IgD-negative memory B cell (primary cell): ENCODE data around the gene DIPK1B. TPM values are rescaled to one million over a fixed set of nuclear protein-coding genes. Genes with fewer than 3 reads are reported as not detected.
"Not testable (repeated sequence)": the region's sequence is repeated elsewhere in the genome, so short reads cannot be mapped to it uniquely, and the experiment has no call there.

Experiments
- H3K27ac Mint-ChIP-seq, 3 donors: one replicate each; pipeline ENCODE4 v1.8.0; 2020 to 2022; ENCODE audit warnings: mild to moderate bottlenecking in 3 of 3, mixed read lengths in 3 of 3, moderate library complexity in 1 of 3
- H3K27me3 Mint-ChIP-seq: one replicate; pipeline ENCODE4 v1.8.0; 2021; ENCODE audit warnings: mixed read lengths
- H3K36me3 Mint-ChIP-seq: one replicate; pipeline ENCODE4 v1.8.0; 2020; ENCODE audit warnings: mild to moderate bottlenecking, mixed read lengths
- H3K4me1 Mint-ChIP-seq, 3 donors: one replicate each; pipeline ENCODE4 v1.8.0; 2020 to 2022; ENCODE audit warnings: mixed read lengths in 3 of 3, mild to moderate bottlenecking in 1 of 3
- H3K4me3 Mint-ChIP-seq, 4 donors: one replicate each; pipeline ENCODE4 v1.8.0; 2020 to 2022; ENCODE audit warnings: mild to moderate bottlenecking in 4 of 4, mixed read lengths in 4 of 4, moderate library complexity in 3 of 4
- H3K9me3 Mint-ChIP-seq, 3 donors: one replicate each; pipeline ENCODE4 v1.8.0; 2020 to 2021; ENCODE audit warnings: mixed read lengths in 3 of 3, mild to moderate bottlenecking in 1 of 3
- polyA plus RNA-seq: library from polyadenylated mRNA; unstranded; fragments of 300-500 nt; fragmentation: Illumina TruSeq; gene quantifications from one replicate; pipeline ENCODE4 v1.2.3, GENCODE V29; 2021

Gene DIPK1B
- polyA plus RNA-seq, 1 donor from 2014 or later: 0.90 TPM

DNA sequence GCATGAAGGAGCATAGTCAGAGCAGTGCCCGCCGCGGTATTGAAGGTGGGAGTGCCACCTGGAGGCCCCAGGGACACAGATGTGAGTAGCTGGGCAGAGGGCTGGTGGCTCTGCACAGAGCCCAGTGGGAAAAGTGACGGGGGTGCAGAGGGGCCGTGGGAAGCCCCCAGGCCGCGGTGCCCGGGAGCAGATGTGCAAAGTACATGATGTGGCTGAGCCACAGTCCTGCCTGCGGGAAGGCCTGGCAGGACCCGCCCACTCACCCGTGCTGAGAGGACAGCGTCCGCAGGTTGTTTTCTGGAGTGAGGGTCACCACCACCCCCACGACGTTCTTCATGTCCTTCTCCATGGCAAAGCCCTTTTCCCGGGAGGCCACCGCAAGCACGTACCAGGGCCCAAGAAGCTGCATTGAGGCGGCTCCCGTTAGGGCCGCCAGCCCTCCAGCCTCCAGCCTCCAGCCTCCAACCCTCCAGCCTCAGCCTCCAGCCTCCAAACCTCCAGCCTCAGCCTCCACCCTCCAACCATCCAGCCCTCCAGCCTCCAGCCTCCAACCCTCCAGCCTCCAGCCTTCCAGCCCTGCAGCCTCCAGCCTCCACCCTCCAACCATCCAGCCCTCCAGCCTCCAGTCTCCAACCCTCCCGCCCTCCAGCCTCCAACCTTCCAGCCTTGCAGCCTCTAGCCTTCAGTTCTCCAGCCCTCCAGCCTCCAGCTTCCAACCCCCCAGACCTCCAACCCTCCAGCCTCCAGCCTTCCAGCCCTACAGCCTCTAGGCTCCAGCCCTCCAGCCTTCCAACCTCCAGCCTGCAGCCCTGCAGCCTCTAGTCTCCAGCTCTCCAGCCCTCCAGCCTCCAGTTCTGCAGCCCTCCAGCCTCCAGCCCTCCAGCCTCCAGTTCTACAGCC is 35.0 kb downstream of the DIPK1B start:
- Mint-ChIP-seq H3K27me3 (no peaks in the 10 kb centered on the region), H3K27ac (peak overlapping the region in 2 of 3 donors; percentile 52 to 82), H3K9me3 (peaks cover 2 to 10% (median 7%) of the 10 kb centered on the region in 3 donors), H3K4me1 (peaks cover 22 to 35% (median 28%) of the 10 kb centered on the region in 3 donors), H3K36me3 (peaks cover 2% of the 10 kb centered on the region), H3K4me3 (peak overlapping the region in 3 of 4 donors; percentile 50 to 72 (median 68))

DNA sequence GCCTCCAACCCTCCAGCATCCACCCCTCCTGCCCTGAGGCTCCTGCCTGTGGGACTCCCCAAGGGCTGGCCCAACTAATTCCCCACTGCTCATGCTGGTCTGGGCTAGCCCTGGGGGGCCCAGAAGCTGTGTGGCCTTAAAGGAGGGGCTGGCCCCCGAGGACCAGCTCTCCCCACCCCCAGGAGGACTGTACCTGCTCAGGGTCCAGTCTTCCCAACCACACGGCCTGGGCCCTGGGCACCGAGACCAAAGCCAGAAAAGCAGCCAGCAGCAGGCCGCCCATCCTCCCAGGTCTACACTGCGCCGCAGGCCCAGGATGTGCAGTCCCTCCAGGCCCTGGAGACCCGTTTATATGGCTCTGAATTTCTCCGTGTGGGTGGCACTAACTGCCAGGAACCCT is 35.8 kb downstream of the DIPK1B start, which contains the start of gene LCN6:
Gene LCN6 (minus strand): TSS at position 325 of the 400 bp plus-strand sequence. CDS start 42 bp downstream, at position 283.
- Mint-ChIP-seq H3K4me1 (peaks cover 25 to 38% (median 27%) of the 10 kb centered on the region in 3 donors), H3K27ac (peak within 1 kb of the TSS; percentile 93 to 96 (median 96)), H3K9me3 (peaks cover 2 to 14% (median 10%) of the 10 kb centered on the region in 3 donors), H3K36me3 (peaks cover 2% of the 10 kb centered on the region), H3K27me3 (no peaks in the 10 kb centered on the region), H3K4me3 (peak within 1 kb of the TSS in 3 of 4 donors; percentile 67 to 83 (median 72))

DNA sequence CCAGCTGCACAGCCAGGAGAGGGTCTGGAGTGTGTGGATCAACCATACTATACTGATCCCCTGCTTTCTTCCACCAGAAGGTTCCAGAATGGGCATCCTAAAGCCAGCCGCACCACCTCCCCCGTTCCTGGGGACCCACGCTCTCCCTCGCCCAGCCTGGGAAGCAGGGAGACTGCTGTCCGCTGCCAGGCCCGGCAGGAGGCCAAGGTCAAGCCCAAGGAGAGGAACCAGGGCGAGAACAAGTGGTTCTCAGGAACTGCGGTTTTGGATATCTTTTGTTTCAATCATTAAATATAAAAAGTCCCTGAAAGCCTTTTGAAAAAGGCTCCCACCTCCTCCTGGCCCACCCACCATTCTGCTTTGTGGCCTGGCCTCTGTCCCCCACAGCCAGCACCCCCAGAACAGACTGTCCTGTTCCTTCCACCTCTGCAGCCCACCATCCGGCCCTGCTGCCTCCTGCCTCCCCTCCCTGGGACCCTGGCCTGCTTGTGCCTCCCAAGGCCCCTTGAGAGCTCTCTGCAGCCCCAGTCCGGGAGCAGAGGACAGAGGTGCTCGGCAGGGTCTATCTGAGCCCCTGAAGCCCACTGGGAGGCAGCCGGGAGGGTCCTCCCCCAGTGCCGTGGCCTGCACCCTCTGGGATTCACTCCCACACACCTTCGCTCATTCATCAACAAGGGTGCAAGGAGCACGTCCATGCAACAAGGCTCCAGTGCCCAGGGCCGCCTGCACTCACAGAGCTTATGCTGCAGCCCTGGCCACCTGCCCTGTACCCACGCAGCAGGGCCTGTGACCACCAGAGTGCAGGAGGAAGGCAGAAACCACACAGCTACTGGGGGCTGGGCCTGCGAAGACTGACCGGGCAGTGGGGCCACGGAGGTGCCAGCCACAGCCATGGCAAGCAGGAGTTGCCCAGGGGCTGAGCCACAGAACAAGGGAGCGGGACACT is 36.6 kb downstream of the DIPK1B start:
- H3K9me3 Mint-ChIP-seq: peaks cover 2 to 14% (median 10%) of the 10 kb centered on the region in 3 donors
- H3K36me3 Mint-ChIP-seq: peaks cover 2% of the 10 kb centered on the region
- H3K4me1 Mint-ChIP-seq: peaks cover 20 to 36% (median 27%) of the 10 kb centered on the region in 3 donors
- H3K27ac Mint-ChIP-seq: peak overlapping the region; percentile 93 to 96 (median 96)
- no peaks in the 10 kb centered on the region for H3K27me3 Mint-ChIP-seq
- peak overlapping the region in 3 of 4 donors; percentile 67 to 88 (median 83) for H3K4me3 Mint-ChIP-seq

DNA sequence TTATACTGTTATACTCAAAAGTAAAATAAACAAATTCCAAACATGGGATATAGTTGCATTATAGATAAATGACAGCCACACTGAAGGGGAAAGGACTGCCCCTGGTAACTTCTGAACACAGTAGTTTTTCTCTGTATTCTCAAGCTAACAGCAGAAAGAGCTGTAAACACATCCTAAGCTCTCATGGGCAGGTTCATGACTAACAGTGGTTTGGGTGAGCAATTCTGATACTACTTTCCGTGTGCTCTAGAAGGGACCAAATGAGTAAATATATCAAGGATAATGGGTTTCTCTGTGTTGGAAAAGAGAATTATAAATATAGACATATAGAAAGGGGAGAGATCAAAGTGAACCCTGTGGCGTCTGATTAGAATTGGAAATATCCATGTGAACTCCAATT is 38.2 kb downstream of the DIPK1B start:
- Mint-ChIP-seq H3K27ac (peak overlapping the region; percentile 93 to 96 (median 96)), H3K4me3 (peak overlapping the region in 3 of 4 donors; percentile 38 to 88 (median 83)), H3K9me3 (peaks cover 2 to 14% (median 10%) of the 10 kb centered on the region in 3 donors), H3K4me1 (peaks cover 21 to 38% (median 27%) of the 10 kb centered on the region in 3 donors), H3K27me3 (no peaks in the 10 kb centered on the region), H3K36me3 (peaks cover 5% of the 10 kb centered on the region)

DNA sequence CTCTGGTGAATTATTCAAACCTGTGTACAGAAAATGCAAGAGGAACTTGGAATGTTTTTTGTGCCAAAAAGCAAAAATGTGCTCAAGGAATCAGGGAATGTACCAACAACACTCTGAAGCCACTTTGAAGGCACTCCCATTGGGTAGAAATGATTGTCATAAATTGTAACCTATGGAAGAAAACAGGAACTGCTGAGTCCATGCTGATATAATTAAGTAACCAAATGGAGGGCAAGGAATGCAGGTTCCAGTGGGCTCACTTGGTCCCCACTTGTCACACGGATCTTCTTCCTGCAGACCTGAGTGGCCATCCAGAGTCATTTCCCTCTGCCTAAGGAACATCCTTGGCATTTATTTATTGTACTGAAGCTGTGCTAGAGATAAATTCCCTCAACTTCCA is 38.9 kb downstream of the DIPK1B start:
- Mint-ChIP-seq H3K4me1 (peaks cover 19 to 41% (median 27%) of the 10 kb centered on the region in 3 donors), H3K36me3 (peaks cover 6% of the 10 kb centered on the region), H3K27ac (peak overlapping the region; percentile 53 to 78 (median 62)), H3K27me3 (no peaks in the 10 kb centered on the region), H3K9me3 (peaks cover 4 to 14% (median 10%) of the 10 kb centered on the region in 3 donors), H3K4me3 (peak overlapping the region in 1 of 4 donors; percentile 17)

DNA sequence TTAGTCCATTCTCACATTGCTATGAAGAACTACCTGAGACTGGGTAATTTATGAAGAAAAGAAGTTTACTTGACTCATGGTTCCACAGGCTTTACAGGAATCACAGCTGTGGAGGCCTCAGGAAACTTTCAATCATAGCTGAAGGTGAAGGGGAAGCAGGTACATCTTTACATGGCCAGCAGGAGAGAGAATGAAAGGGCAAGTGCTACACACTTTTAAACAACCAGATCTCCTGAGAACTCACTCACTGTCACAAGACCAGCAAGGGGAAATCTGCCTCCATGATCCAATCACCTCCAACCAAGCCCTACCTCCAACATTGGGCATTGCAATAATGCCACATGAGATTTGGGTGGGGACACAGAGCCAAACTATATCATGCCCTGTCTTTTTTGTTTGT is 39.4 kb downstream of the DIPK1B start:
- Mint-ChIP-seq H3K9me3 (peaks cover 5 to 14% (median 10%) of the 10 kb centered on the region in 3 donors), H3K27me3 (no peaks in the 10 kb centered on the region), H3K36me3 (peaks cover 6% of the 10 kb centered on the region), H3K4me1 (peaks cover 17 to 44% (median 27%) of the 10 kb centered on the region in 3 donors), H3K4me3 (peak overlapping the region in 1 of 4 donors; percentile 5), H3K27ac (peak overlapping the region in 2 of 3 donors; percentile 32 to 62)

DNA sequence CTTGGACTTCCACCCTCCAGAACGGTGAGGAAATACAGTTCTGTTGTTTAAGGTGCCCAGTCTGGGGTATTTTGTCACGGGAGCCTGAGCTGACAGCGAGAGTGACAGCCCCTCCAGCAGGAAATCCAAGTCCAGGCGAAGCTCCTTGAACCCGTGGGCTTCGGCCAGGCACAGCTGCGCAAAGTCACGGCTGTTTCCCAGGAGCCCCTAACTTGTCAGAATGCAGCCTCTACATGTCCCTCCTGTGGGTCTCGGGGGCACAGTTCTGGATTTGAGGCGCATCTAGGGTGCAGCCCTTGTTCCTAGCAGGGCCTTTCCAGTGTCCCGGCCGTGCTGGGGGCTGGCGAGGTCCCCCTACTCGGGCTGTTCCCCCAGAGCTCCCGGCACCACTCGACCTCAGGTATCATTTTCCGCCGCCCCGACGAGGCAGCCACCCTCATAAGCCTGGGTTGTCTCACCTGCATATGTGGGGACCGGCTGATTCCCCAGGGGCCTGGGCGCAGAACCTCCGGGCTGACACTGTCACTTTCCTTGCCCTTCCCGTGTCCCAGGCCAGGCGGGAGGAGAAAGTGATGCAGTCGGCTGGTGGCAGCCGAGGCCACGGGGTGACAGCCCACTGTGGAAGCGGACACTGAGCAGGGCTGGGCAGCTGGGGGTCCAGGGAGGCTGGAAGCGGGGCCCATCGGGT is 41.1 kb downstream of the DIPK1B start:
- Mint-ChIP-seq H3K36me3 (peaks cover 6% of the 10 kb centered on the region), H3K4me1 (peaks cover 15 to 39% (median 25%) of the 10 kb centered on the region in 3 donors), H3K4me3 (peak overlapping the region in 1 of 4 donors; percentile 37), H3K9me3 (peaks cover 5 to 14% (median 10%) of the 10 kb centered on the region in 3 donors), H3K27ac (peak overlapping the region in 2 of 3 donors; percentile 68 to 76), H3K27me3 (no peaks in the 10 kb centered on the region)

DNA sequence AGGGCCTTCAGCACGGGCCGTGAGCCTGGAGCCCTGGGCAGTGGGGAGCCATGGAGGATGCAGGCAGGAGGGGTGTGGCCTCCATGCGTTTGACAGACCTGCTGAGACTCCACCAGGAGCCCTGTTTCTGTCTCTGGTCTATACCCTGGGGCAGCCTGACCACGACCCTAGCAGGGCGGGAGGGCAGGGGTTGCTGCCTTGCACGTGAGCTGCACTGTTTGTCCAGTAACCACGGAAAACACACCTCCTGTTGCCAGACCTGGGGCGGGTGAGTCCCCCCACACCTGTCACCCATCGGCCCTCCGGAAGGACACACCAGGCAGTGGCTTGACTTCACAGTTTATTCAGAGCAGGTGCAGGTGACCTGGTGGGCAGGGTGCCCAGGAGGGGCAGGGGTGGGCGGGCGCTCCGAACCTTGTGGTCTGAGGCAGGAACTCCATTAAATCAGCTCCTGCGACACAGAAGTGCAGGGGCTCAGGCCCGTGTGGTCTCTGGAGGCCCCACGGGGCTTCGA is 41.7 kb downstream of the DIPK1B start:
- Mint-ChIP-seq H3K4me1 (peaks cover 14 to 37% (median 22%) of the 10 kb centered on the region in 3 donors), H3K27me3 (no peaks in the 10 kb centered on the region), H3K36me3 (peaks cover 6% of the 10 kb centered on the region), H3K9me3 (peaks cover 5 to 14% (median 10%) of the 10 kb centered on the region in 3 donors), H3K4me3 (peak overlapping the region in 2 of 4 donors; percentile 57 to 72), H3K27ac (peak overlapping the region in 1 of 3 donors; percentile 68)

DNA sequence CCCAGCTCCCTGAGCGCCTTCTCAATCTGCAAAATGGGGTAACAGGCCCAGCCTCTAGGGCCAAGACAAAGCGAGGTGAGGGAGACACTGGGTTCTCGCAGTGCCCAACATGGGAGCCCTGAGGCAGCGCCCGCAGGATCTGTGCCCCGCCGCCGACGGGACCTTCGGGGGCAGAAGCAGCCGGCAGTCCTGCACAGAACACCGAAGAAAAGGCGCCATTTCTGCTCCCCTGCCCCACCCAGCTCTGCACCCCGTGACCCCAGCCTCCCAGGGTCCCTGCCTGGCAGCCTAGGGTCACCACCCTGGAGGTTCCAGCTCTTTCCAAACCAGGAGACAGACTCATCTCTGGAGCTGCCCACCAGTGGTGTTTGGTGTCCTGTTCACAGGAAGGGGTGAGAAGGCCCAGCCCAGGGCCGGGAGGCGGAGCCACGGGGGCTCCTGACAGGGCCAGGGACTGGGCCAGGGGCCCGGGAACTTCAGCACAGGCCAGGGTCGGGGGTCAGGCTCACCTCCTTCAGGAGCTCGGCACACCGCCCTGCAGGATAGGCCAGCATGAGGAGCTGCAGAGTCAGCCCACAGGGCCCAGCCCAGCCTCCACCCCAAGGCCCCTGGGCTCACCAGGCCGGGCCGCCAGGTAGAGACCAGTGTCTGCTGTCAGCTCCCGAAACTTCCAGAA is 42.4 kb downstream of the DIPK1B start:
- H3K27me3 Mint-ChIP-seq: no peaks in the 10 kb centered on the region
- peak overlapping the region in 1 of 3 donors; percentile 68 for H3K27ac Mint-ChIP-seq
- peak overlapping the region in 2 of 4 donors; percentile 57 to 74 for H3K4me3 Mint-ChIP-seq
- H3K4me1 Mint-ChIP-seq: peaks cover 9 to 33% (median 16%) of the 10 kb centered on the region in 3 donors
- H3K9me3 Mint-ChIP-seq: peaks cover 5 to 14% (median 10%) of the 10 kb centered on the region in 3 donors
- peaks cover 6% of the 10 kb centered on the region for H3K36me3 Mint-ChIP-seq

DNA sequence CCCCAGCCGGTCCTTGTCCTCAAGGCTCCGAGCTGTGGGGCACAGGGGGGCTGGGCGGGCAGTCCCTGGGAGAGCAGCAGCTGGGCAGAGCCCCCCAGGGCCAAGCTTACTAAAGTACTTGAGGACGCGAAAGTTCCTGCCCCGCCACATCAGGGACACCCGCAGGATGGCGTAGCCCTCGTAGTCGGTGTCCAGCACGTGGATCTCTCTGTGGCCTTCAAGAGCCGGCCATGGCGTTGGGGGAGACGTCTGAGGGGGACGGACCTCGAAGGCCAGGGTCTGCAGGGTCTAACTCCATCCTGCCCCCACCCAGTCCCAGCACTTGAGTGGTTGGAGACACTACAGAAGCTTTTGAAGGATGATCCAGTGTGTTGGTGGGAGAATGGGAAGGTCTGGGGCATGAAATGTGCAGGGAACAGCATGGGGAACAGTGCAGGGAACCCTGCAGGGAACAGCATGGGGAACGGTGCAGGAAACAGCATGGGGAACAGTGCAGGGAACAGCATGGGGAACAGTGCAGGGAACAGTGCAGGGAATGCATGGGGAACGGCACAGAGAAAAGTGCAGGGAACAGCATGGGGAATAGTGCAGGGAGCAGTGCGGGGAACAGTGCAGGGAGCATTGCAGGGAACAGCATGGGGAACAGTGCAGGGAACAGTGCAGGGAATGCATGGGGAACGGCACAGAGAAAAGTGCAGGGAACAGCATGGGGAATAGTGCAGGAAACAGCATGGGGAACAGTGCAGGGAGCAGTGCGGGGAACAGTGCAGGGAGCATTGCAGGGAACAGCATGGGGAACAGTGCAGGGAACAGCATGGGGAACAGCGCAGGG is 43.1 kb downstream of the DIPK1B start:
- not testable (repeated sequence) for H3K36me3 Mint-ChIP-seq, H3K27me3 Mint-ChIP-seq
- Mint-ChIP-seq H3K4me3 (peak overlapping the region in 1 of 4 donors; percentile 74), H3K9me3 (peaks cover 5 to 14% (median 10%) of the 10 kb centered on the region in 3 donors), H3K27ac (peak overlapping the region in 1 of 3 donors; percentile 56), H3K4me1 (peaks cover 9 to 30% (median 9%) of the 10 kb centered on the region in 3 donors)

DNA sequence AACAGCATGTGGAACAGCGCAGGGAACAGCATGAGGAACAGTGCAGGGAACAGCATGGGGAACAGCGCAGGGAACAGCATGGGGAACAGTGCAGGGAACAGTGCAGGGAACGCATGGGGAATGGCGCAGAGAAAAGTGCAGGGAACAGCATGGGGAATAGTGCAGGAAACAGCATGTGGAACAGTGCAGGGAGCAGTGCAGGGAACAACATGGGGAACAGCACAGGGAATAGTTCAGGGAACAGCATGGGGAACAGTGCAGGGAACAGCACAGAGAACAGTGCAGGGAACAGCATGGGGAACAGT is 43.7 kb downstream of the DIPK1B start:
- H3K4me3 Mint-ChIP-seq: peak overlapping the region in 1 of 4 donors; percentile 97
- no peaks in the 10 kb centered on the region for H3K27me3 Mint-ChIP-seq
- H3K27ac Mint-ChIP-seq: no peak overlapping the region
- peaks cover 10 to 29% (median 14%) of the 10 kb centered on the region in 3 donors for H3K4me1 Mint-ChIP-seq
- H3K9me3 Mint-ChIP-seq: peaks cover 5 to 14% (median 10%) of the 10 kb centered on the region in 3 donors
- H3K36me3 Mint-ChIP-seq: peaks cover 3% of the 10 kb centered on the region

DNA sequence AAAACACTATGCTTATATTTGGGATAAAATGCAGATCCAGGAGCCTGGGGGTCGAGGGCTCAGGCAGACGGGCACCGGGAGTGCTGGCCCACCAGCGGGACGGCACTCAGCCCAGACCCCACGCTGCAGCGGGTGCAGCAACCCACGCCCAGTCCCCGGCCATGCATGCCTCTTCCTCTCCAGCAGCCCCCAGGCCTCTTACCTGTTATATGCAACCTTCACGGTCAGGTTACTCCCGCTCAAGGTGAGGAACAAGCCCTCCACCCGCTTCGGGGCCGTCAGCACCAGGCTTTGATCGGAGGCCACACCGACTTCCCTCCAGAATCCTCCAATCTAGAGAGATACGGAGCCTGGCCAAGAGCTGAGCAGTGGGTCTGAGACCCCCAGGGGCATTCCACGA is 44.5 kb downstream of the DIPK1B start:
- Mint-ChIP-seq H3K4me3 (peak overlapping the region in 1 of 4 donors; percentile 97), H3K27ac (peak overlapping the region in 1 of 3 donors; percentile 78), H3K9me3 (peaks cover 5 to 11% (median 8%) of the 10 kb centered on the region in 3 donors), H3K4me1 (peaks cover 11 to 28% (median 14%) of the 10 kb centered on the region in 3 donors), H3K27me3 (no peaks in the 10 kb centered on the region), H3K36me3 (peaks cover 3% of the 10 kb centered on the region)
